ENCODE data around the gene ELOA. TPM values are rescaled to one million over a fixed set of nuclear protein-coding genes. Genes with fewer than 3 reads are reported as not detected.

The ELOA gene
- total RNA-seq, 4 donors from 2014 or later, result 37.8 to 44.0 (median 41.2) TPM

GRCh38 chr1:23796466-23797271 lies 53.4 kb downstream of the ELOA start:
- Histone ChIP-seq H3K36me3 (peaks cover 11 to 63% (median 30%) of the 10 kb centered on the region in 3 donors), H3K4me3 (no peak overlapping the region), H3K4me1 (peaks cover 37 to 72% (median 39%) of the 10 kb centered on the region in 3 donors), H3K9me3 (no peaks in the 10 kb centered on the region), H3K27me3 (no peaks in the 10 kb centered on the region), H3K27ac (peak overlapping the region in 1 of 4 donors; percentile 5)
- WGBS, 2 donors, result 67 to 80% methylated on average over 12 to 14 of the region's 17 CpGs
- DNase-seq, result no peak
- TF ChIP-seq CTCF (IDR thresholded peaks at IDR 0.05) (peak in 1 of 6 experiments; percentile 20), POLR2A (IDR thresholded peaks at IDR 0.05) (no peak)
- intact Hi-C loops (cut with DNase I), result no loop called here

GRCh38 chr1:23797478-23798448 lies 54.5 kb downstream of the ELOA start:
- Histone ChIP-seq H3K27ac (peak overlapping the region in 3 of 4 donors; percentile 92 to 97 (median 96)), H3K36me3 (peaks cover 11 to 62% (median 30%) of the 10 kb centered on the region in 3 donors), H3K9me3 (no peaks in the 10 kb centered on the region), H3K4me1 (peaks cover 28 to 66% (median 32%) of the 10 kb centered on the region in 3 donors), H3K27me3 (no peaks in the 10 kb centered on the region), H3K4me3 (peak overlapping the region in 1 of 4 donors; percentile 88)
- intact Hi-C loops (cut with DNase I), result no loop called here
- DNase-seq, result no peak
- 83 to 85% methylated on average over 4 to 14 of the region's 20 CpGs for WGBS, 2 donors
- TF ChIP-seq POLR2A (IDR thresholded peaks at IDR 0.05) (no peak), CTCF (IDR thresholded peaks at IDR 0.05) (no peak)

GRCh38 chr1:23798662-23799142 lies 55.4 kb downstream of the ELOA start:
- no peaks in the 10 kb centered on the region for H3K27me3 ChIP-seq
- peaks cover 20 to 56% (median 25%) of the 10 kb centered on the region in 3 donors for H3K4me1 ChIP-seq
- intact Hi-C loops (cut with DNase I), result no loop called here
- peak overlapping the region; percentile 1 to 90 (median 85) for H3K4me3 ChIP-seq
- 64% methylated on average over 3 to 11 of the region's 12 CpGs for WGBS, 2 donors
- peak overlapping the region; percentile 92 to 97 (median 96) for H3K27ac ChIP-seq
- TF ChIP-seq POLR2A (IDR thresholded peaks at IDR 0.05), result no peak
- TF ChIP-seq CTCF (IDR thresholded peaks at IDR 0.05), result no peak
- peaks cover 10 to 61% (median 23%) of the 10 kb centered on the region in 3 donors for H3K36me3 ChIP-seq
- DNase-seq, result no peak
- H3K9me3 ChIP-seq, result no peaks in the 10 kb centered on the region

GRCh38 chr1:23799255-23799569 lies 55.9 kb downstream of the ELOA start:
- peaks cover 5 to 61% (median 23%) of the 10 kb centered on the region in 3 donors for H3K36me3 ChIP-seq
- TF ChIP-seq POLR2A (IDR thresholded peaks at IDR 0.05) (no peak), CTCF (IDR thresholded peaks at IDR 0.05) (no peak)
- H3K9me3 ChIP-seq, result no peaks in the 10 kb centered on the region
- WGBS, 2 donors, result 49 to 92% methylated on average over 2 to 6 of the region's 7 CpGs
- peak overlapping the region; percentile 66 to 90 (median 85) for H3K4me3 ChIP-seq
- H3K4me1 ChIP-seq, result peaks cover 20 to 53% (median 24%) of the 10 kb centered on the region in 3 donors
- no peak for DNase-seq
- intact Hi-C loops (cut with DNase I), result no loop called here
- H3K27me3 ChIP-seq, result no peaks in the 10 kb centered on the region
- peak overlapping the region; percentile 92 to 97 (median 96) for H3K27ac ChIP-seq
